ENCODE data around the gene RRP15.

RRP15 gene

GRCh38 chr1:218284917-218285635, at the start of gene RRP15:
Gene RRP15, plus strand, starts transcription at chr1:218285293. Its CDS starts 24 bp downstream, at chr1:218285317.
- in situ Hi-C loops (cut with MboI; ENCODE audit: low sequenced_read_pairs), result no loop called here

GRCh38 chr1:218242171-218242570, 42.9 kb upstream of the RRP15 start:
- in situ Hi-C loops (cut with MboI; ENCODE audit: low sequenced_read_pairs), result no loop called here

- in situ Hi-C loops (cut with MboI; ENCODE audit: low sequenced_read_pairs), result no loop called here
Measured at GRCh38 chr1:218247339-218247738, 37.8 kb upstream of the RRP15 start.

- in situ Hi-C loops (cut with MboI; ENCODE audit: low sequenced_read_pairs), result no loop called here
Measured at GRCh38 chr1:218249338-218250140, 35.6 kb upstream of the RRP15 start.

- in situ Hi-C loops (cut with MboI; ENCODE audit: low sequenced_read_pairs), result no loop called here
Measured at GRCh38 chr1:218250492-218250891, 34.6 kb upstream of the RRP15 start.

- in situ Hi-C loops (cut with MboI; ENCODE audit: low sequenced_read_pairs), result no loop called here
Measured at GRCh38 chr1:218254296-218254946, 30.7 kb upstream of the RRP15 start.

GRCh38 chr1:218255090-218255489, 30.0 kb upstream of the RRP15 start:
- in situ Hi-C loops (cut with MboI; ENCODE audit: low sequenced_read_pairs), result no loop called here

GRCh38 chr1:218257371-218257770, 27.7 kb upstream of the RRP15 start:
- in situ Hi-C loops (cut with MboI; ENCODE audit: low sequenced_read_pairs), result no loop called here

GRCh38 chr1:218257971-218258370, 27.1 kb upstream of the RRP15 start:
- in situ Hi-C loops (cut with MboI; ENCODE audit: low sequenced_read_pairs), result no loop called here

- in situ Hi-C loops (cut with MboI; ENCODE audit: low sequenced_read_pairs), result no loop called here
Measured at GRCh38 chr1:218259339-218259738, 25.8 kb upstream of the RRP15 start.

GRCh38 chr1:218259800-218260199, 25.3 kb upstream of the RRP15 start:
- in situ Hi-C loops (cut with MboI; ENCODE audit: low sequenced_read_pairs), result no loop called here

- in situ Hi-C loops (cut with MboI; ENCODE audit: low sequenced_read_pairs), result no loop called here
Measured at GRCh38 chr1:218262259-218262658, 22.8 kb upstream of the RRP15 start.

- in situ Hi-C loops (cut with MboI; ENCODE audit: low sequenced_read_pairs), result no loop called here
Measured at GRCh38 chr1:218266356-218266755, 18.7 kb upstream of the RRP15 start.

- in situ Hi-C loops (cut with MboI; ENCODE audit: low sequenced_read_pairs), result no loop called here
Measured at GRCh38 chr1:218272366-218272765, 12.7 kb upstream of the RRP15 start.

GRCh38 chr1:218273762-218274479, 11.2 kb upstream of the RRP15 start:
- in situ Hi-C loops (cut with MboI; ENCODE audit: low sequenced_read_pairs), result no loop called here

- in situ Hi-C loops (cut with MboI; ENCODE audit: low sequenced_read_pairs), result no loop called here
Measured at GRCh38 chr1:218274511-218274910, 10.6 kb upstream of the RRP15 start.

GRCh38 chr1:218275823-218276222, 9.3 kb upstream of the RRP15 start:
- in situ Hi-C loops (cut with MboI; ENCODE audit: low sequenced_read_pairs), result no loop called here

GRCh38 chr1:218281285-218281684, 3.8 kb upstream of the RRP15 start:
- in situ Hi-C loops (cut with MboI; ENCODE audit: low sequenced_read_pairs), result no loop called here

GRCh38 chr1:218284377-218284916, 646 bp upstream of the RRP15 start:
- in situ Hi-C loops (cut with MboI; ENCODE audit: low sequenced_read_pairs), result no loop called here

- in situ Hi-C loops (cut with MboI; ENCODE audit: low sequenced_read_pairs), result no loop called here
Measured at GRCh38 chr1:218292515-218292914, 7.4 kb downstream of the RRP15 start.

- in situ Hi-C loops (cut with MboI; ENCODE audit: low sequenced_read_pairs), result no loop called here
Measured at GRCh38 chr1:218294546-218294945, 9.5 kb downstream of the RRP15 start.

Data from HL-60/S4 (cell line).